ENCODE measurements around the gene SMYD2. TPM values are rescaled to one million over a fixed set of nuclear protein-coding genes. Genes with fewer than 3 reads are reported as not detected.

SMYD2 gene
- total RNA-seq, 1 experiment from 2014 or later, result 47.5 TPM

DNA sequence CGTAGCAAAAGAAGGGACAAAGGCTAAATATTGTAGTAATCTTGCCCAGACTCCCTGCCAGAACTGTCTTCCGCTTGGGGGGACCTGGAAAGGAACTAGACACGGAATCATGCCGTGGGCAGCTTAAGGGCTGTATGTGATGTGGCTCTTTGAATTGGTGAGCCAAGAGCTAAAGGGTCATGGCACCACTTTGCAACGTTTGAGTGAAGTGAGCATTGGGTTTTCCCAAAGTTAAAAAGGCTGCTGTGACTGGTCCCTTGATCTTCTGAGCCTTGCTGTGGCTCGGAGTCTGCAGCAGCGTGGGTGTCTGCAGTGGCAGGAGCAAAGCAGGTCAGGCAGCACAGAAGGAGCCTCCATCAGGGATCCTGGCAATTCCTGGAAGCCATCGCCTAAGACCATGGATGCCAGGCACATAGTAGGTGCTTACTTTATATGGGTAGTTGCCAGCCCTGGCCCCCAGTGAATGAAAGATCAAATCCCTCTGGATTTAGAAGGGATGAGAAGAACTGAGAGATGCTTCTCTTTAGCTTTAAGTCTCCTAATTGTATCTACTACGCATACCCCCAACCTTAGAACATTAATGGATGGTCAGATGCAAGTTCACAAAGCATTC is 1.8 kb downstream of the SMYD2 start:
- TF ChIP-seq, protein P1, sequence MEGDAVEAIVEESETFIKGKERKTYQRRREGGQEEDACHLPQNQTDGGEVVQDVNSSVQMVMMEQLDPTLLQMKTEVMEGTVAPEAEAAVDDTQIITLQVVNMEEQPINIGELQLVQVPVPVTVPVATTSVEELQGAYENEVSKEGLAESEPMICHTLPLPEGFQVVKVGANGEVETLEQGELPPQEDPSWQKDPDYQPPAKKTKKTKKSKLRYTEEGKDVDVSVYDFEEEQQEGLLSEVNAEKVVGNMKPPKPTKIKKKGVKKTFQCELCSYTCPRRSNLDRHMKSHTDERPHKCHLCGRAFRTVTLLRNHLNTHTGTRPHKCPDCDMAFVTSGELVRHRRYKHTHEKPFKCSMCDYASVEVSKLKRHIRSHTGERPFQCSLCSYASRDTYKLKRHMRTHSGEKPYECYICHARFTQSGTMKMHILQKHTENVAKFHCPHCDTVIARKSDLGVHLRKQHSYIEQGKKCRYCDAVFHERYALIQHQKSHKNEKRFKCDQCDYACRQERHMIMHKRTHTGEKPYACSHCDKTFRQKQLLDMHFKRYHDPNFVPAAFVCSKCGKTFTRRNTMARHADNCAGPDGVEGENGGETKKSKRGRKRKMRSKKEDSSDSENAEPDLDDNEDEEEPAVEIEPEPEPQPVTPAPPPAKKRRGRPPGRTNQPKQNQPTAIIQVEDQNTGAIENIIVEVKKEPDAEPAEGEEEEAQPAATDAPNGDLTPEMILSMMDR (IDR thresholded peaks at IDR 0.05; ENCODE audit: unreplicated experiment), result no peak
- H3K9me3 Mint-ChIP-seq (ENCODE audit: low read depth, unreplicated experiment), result no peaks in the 10 kb centered on the region
- peaks cover 24% of the 10 kb centered on the region for H3K36me3 Mint-ChIP-seq (ENCODE audit: insufficient read depth, unreplicated experiment)
- DNase-seq, result no peak
- H3K4me3 Mint-ChIP-seq (ENCODE audit: low read depth, unreplicated experiment), result peak overlapping the region; percentile 80
- H3K27ac Mint-ChIP-seq (ENCODE audit: unreplicated experiment), result no peak overlapping the region
- CTCF ChIA-PET, result no interaction called here
- peaks cover 33% of the 10 kb centered on the region for H3K4me1 Mint-ChIP-seq (ENCODE audit: low read depth, unreplicated experiment)
- intact Hi-C loops (cut with micrococcal nuclease; ENCODE audit: unreplicated experiment), result loop anchor here (5.0 kb wide), 1 partner anchor 45 kb away; no protein-coding TSS in a partner anchor
- H3K27me3 Mint-ChIP-seq (ENCODE audit: unreplicated experiment), result no peaks in the 10 kb centered on the region
- BruUV-seq (replicated peaks), result no TSS peak

DNA sequence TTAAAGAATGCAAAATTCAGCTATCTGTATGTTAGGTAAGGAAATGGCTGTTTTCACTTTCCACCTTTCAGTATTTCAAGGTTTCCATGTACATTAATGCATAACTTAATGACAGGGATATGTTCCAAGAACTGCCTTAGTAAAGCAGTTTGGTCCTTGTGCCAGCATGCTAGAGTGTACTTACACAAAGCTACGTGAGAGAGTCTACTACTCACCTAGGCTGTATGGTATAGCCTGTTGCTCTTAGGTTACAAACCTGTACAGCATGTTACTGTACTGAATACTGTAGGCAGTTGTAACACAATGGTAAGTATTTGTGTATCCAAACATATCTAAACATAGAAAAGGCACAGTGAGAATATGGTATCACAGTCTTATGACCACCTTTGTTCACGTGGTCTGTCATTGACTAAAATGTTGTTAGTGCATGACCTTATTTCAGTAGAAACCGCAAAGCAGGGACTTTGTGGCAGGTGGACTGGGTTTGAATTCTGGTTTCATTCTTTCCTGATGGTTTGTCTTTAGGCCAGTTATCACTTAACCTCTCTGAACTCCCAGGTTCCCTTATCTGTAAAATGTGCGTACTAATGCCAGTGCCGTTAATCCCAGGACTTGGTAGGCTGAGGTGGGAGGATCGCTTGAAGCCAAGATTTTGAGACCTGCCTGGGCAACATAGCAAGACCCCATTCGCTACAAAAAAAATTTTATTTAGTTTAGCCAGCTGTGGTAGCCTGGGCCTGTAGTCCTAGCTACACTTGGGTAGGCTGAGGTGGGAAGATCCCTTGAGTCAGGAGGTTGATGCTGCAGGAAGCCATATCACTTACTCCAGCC is 4.9 kb downstream of the SMYD2 start:
- peaks cover 12% of the 10 kb centered on the region for H3K36me3 Mint-ChIP-seq (ENCODE audit: insufficient read depth, unreplicated experiment)
- H3K27me3 Mint-ChIP-seq (ENCODE audit: unreplicated experiment), result no peaks in the 10 kb centered on the region
- H3K4me1 Mint-ChIP-seq (ENCODE audit: low read depth, unreplicated experiment), result peaks cover 23% of the 10 kb centered on the region
- DNase-seq, result no peak
- no TSS peak for BruUV-seq (replicated peaks)
- H3K4me3 Mint-ChIP-seq (ENCODE audit: low read depth, unreplicated experiment), result no peak overlapping the region
- CTCF ChIA-PET, result interaction anchor here (0.6 kb wide), 1 partner anchor 1608 kb away, joined by 3 read pairs; no protein-coding TSS in a partner anchor
- TF ChIP-seq, protein P1 (IDR thresholded peaks at IDR 0.05; ENCODE audit: unreplicated experiment), result no peak
- no peak overlapping the region for H3K27ac Mint-ChIP-seq (ENCODE audit: unreplicated experiment)
- intact Hi-C loops (cut with micrococcal nuclease; ENCODE audit: unreplicated experiment), result no loop called here
- H3K9me3 Mint-ChIP-seq (ENCODE audit: low read depth, unreplicated experiment), result no peaks in the 10 kb centered on the region

DNA sequence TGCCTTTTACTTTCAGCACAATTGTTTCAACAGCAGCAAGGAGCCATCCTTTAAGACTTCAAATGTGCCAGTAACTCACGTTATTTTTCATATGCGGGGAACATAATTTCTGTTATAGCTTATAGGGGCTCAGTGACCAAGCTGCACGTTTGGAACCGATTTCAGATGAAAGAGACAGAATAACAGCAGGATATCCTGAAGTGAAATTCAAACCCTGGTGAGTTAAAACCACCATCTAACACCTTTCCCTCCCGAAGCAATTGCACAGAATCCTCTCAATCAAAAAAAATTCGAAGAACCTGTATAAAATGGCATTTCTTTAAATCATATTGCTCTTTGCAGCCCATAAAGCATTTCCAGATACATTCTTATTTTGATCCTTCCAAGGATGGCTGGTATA is 6.9 kb downstream of the SMYD2 start:
- Mint-ChIP-seq H3K27me3 (ENCODE audit: unreplicated experiment) (no peaks in the 10 kb centered on the region), H3K27ac (ENCODE audit: unreplicated experiment) (no peak overlapping the region), H3K36me3 (ENCODE audit: insufficient read depth, unreplicated experiment) (no peaks in the 10 kb centered on the region), H3K4me1 (ENCODE audit: low read depth, unreplicated experiment) (peaks cover 14% of the 10 kb centered on the region), H3K4me3 (ENCODE audit: low read depth, unreplicated experiment) (no peak overlapping the region), H3K9me3 (ENCODE audit: low read depth, unreplicated experiment) (no peaks in the 10 kb centered on the region)
- TF ChIP-seq, protein P1 (IDR thresholded peaks at IDR 0.05; ENCODE audit: unreplicated experiment), result no peak
- intact Hi-C loops (cut with micrococcal nuclease; ENCODE audit: unreplicated experiment), result no loop called here
- CTCF ChIA-PET, result no interaction called here
- DNase-seq, result no peak
- BruUV-seq (replicated peaks), result no TSS peak

DNA sequence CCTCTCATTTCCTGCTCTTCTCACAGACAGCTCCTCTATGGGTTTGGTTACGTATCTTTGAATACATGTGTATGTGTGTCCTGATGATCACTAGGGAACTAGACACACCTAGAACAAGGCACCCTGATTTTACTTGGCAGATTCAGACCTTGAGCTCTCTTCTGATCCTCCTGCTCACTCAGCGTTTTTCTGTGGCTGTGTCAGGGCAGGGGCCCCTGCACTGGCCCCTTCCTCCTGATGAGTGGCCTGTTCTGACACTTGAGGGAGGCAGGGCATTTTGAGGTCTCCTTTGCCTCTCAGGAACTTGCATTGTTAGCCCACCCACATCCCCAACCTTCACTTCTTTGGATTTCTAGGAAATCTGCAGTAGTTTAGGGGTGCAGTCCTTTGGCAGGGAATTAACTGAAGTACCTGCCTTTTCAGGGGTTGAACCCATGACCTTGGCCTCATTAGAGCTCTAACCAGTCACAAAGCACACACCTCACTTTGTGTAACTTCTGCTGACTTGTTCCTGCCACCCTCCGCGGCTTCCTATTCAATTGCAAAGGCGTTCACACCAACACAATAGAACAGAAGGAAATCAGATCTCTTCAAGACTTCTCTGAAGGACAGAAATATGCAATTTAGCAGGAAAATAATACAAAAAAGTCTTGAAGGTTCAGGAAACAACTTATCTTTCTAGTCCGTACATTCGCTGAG is 8.8 kb downstream of the SMYD2 start:
- intact Hi-C loops (cut with micrococcal nuclease; ENCODE audit: unreplicated experiment), result no loop called here
- no peak for DNase-seq
- no peak overlapping the region for H3K27ac Mint-ChIP-seq (ENCODE audit: unreplicated experiment)
- H3K4me1 Mint-ChIP-seq (ENCODE audit: low read depth, unreplicated experiment), result peaks cover 5% of the 10 kb centered on the region
- CTCF ChIA-PET, result no interaction called here
- H3K27me3 Mint-ChIP-seq (ENCODE audit: unreplicated experiment), result no peaks in the 10 kb centered on the region
- no TSS peak for BruUV-seq (replicated peaks)
- no peaks in the 10 kb centered on the region for H3K36me3 Mint-ChIP-seq (ENCODE audit: insufficient read depth, unreplicated experiment)
- H3K4me3 Mint-ChIP-seq (ENCODE audit: low read depth, unreplicated experiment), result no peak overlapping the region
- TF ChIP-seq, protein P1 (IDR thresholded peaks at IDR 0.05; ENCODE audit: unreplicated experiment), result no peak
- no peaks in the 10 kb centered on the region for H3K9me3 Mint-ChIP-seq (ENCODE audit: low read depth, unreplicated experiment)
